Stimulated activated CD4-positive, alpha-beta T cell treated with anti-CD3 and anti-CD28 coated beads, Interleukin-1b, Interleukin-23, amount 100 ng/mL, for 24 hours (primary cell): ENCODE results near the gene MRS2.
"Not testable (repeated sequence)": the region's sequence is repeated elsewhere in the genome, so short reads cannot be mapped to it uniquely, and the experiment has no call there.

ENCODE experiments used
- DNase-seq, 4 experiments: peaks; one replicate each; pipeline ENCODE4 v3.0.0-alpha.2; 2020; ENCODE audit warnings: low read depth in 4 of 4, low spot score in 1 of 4

Gene MRS2

GRCh38 chr6:24387818-24388217 lies 14.9 kb upstream of the MRS2 start:
- no peak for DNase-seq

DNA sequence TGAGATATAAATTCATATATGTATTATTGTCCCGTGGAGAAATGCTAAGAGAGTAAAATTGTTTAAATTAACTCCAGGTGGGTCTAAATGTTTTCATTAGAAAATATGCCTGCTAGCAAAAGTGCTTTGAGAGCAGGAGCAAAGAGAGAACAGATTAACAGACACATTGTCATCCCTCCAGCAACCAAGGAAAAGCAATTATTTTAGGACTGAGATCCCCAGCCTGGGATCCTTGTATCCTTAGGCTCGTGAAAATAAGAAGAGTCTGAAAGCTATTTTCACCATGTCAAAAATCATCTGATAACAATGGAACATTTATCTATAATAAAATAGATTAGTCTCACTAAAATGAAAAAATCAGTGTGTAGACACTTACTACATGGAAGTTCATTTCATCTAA lies 11.5 kb upstream of the MRS2 start:
- DNase-seq: no peak

GRCh38 chr6:24391756-24392405 lies 10.9 kb upstream of the MRS2 start:
- no peak for DNase-seq

GRCh38 chr6:24394061-24394779 lies 8.5 kb upstream of the MRS2 start:
- no peak for DNase-seq

GRCh38 chr6:24394780-24395437 lies 7.8 kb upstream of the MRS2 start:
- no peak for DNase-seq

- DNase-seq: no peak
Measured at GRCh38 chr6:24396824-24397223, 5.9 kb upstream of the MRS2 start.

GRCh38 chr6:24397631-24398030 lies 5.1 kb upstream of the MRS2 start:
- DNase-seq: no peak

GRCh38 chr6:24400045-24401039 lies 2.4 kb upstream of the MRS2 start:
- DNase-seq: not testable (repeated sequence)

GRCh38 chr6:24401458-24401857 lies 1.3 kb upstream of the MRS2 start:
- DNase-seq: no peak

- no peak for DNase-seq
Measured at GRCh38 chr6:24403501-24403824, 727 bp downstream of the MRS2 start.

DNA sequence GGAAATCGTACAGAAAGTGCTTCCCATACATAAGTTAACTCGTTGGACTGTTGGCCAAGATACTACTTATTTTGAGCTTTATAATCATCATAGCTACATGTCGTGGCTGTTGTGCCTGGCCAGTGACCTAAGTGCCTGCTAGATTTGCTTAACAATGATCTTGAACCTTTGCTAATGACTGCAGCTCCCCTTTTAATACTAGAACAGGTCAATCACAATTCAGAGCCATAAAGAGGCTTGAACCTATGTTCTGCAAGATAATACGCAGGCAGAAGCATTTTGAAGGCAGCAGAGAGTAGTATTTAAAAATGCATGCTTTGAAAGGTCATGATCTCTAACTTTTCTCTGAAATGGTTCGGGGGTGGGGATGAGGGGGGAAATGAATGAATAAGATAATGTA lies 2.5 kb downstream of the MRS2 start:
- no peak for DNase-seq

DNA sequence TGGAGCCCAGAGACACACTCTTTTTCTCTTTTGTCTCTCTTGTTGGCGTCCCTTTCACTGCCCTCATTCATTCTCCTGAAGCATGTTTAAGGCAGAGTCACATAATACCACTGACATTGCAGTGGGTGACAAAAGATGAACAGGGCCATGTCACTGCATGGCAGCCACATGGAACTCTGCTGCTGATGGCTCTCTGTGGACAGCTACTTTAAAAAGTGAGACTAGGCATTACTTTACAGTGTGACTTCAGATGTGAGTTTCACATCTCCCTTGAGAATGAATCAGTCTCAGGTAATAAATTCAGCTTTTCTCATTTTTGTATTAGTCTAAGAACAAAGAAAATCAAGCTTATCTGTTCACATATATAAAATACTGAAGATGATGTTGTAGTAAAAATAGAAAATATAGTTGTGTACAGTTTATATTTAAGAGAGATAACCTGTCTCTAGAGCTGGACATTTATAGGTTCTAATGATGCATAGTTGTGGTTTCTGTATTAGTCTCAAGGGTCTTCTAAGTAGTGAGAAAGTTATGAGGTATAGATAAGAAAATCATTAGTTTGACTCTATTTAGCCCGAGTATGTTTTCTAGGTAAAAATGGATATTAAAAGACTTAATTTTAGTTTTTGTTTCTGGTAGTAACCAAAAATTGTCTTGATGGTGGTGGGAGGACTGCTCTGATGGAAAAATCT lies 6.1 kb downstream of the MRS2 start:
- no peak for DNase-seq

DNA sequence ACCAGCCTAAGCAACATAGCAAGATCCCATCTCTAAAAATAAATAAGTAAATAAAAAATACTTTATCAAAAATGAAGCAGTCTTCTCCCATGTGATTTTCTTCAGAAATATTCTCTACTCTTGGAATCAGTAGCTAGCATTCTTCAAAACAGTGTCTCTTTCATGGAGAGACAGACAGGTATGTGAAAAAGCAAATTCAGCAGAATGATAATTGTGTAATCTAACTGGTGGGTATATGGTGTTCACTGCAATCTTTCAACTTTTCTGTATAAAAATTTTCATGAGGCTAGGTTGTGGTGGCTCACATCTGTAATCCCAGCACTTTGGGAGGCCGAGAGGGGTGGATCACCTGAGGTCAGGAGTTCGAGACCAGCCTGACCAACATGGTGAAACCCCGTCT lies 7.9 kb downstream of the MRS2 start:
- no peak for DNase-seq

DNA sequence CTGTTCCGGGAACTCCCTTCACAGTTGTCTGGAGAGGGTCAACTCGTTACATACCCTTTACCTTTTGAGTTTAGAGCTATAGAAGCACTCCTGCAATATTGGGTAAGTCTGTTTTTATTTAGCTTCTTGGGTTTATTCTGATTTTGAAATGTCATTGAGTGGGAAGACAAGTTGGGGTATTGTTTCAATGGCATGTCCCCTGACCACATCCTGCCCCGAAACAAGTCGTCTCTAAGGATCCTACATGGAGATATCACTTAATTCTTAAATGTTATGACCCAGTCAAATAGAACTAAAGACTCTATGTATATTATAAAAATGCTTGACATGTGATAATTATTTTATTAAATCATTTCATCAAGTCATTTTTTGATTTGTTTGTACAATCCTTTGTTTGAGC lies 9.6 kb downstream of the MRS2 start:
- no peak for DNase-seq

GRCh38 chr6:24414531-24414930 lies 11.8 kb downstream of the MRS2 start:
- DNase-seq: not testable (repeated sequence)

GRCh38 chr6:24415753-24416152 lies 13.0 kb downstream of the MRS2 start:
- no peak for DNase-seq

- DNase-seq: no peak
Measured at GRCh38 chr6:24419526-24419925, 16.8 kb downstream of the MRS2 start.

GRCh38 chr6:24425091-24425490 lies 22.4 kb downstream of the MRS2 start:
- no peak for DNase-seq

DNA sequence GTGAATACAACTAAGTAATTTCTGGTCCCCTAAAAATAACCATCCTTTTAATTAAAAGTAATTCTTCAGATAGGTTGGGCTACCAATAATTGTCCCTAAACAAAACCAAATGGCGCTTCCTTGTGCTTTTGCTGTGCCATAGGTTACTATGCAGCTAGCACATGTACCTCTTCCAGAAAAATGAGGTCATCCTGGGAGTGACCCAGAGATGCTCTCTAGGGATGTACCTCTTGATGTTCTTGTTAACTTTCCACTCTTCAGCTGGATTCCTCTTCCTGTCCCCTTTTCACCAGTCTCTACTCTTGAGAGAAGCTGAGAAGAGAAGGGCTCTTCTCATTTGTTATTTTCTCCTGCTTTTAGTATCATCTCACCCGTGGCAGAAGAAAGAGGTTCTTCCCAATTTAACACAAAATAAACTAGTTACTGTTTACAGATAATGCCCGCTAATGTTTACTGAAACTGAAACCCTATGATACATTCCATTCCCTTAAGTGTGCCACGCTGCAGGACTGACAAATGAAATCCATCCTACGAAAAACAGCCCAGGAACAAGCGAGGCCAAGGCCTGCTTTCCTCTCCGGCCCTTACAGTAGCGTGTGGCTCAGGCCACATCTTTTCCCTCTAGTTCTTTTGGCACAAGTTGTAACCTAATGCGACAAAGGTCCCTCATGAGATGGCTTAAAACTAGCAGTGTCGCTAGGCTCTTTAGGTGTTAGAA lies 24.2 kb downstream of the MRS2 start:
- no peak for DNase-seq

DNA sequence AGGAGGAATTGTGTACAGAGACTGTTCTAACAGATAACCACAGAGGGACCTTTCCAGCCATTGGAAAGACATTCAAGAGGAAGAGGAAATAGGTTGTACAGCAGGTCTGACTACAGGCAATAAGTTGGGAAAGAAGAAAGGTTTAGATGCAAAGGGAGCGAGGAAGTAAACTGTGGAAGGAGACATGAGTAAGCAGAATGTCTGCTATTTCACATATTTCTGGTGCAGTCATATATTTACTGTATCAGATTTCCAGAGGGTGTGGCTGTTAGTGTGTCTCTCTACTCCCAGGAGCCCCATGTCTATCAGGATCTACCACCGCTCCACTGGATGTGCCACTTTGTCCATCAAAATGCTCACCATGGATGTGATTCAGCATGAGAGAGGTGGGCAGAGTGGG lies 25.9 kb downstream of the MRS2 start:
- DNase-seq: no peak
